ENCODE results near the gene GINS2. TPM values are rescaled to one million over a fixed set of nuclear protein-coding genes. Genes with fewer than 3 reads are reported as not detected.

The GINS2 gene
- total and polyA plus RNA-seq, 2 experiments from 2014 or later = 40.5 to 44.4 TPM

DNA sequence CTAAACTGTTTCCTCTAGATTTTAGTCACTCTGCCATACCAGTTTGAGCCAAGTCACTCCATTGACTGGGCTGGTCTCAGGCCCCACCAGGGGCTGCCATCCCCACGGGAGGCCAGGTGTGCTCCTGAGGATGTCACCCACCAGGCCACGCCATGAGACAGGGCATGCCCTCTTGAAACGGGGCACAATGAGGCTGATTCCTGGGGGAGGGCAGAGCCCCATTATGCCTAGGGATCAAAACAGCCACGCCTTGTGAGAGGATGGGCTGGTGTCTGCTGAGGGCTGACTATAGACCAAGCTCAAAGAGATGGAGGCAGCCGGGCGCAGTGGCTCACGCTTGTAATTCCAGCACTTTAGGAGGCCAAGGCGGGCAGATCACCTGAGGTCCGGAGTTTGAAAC, 21.5 kb downstream of the GINS2 start (continued):
- TF ChIP-seq, protein P1, sequence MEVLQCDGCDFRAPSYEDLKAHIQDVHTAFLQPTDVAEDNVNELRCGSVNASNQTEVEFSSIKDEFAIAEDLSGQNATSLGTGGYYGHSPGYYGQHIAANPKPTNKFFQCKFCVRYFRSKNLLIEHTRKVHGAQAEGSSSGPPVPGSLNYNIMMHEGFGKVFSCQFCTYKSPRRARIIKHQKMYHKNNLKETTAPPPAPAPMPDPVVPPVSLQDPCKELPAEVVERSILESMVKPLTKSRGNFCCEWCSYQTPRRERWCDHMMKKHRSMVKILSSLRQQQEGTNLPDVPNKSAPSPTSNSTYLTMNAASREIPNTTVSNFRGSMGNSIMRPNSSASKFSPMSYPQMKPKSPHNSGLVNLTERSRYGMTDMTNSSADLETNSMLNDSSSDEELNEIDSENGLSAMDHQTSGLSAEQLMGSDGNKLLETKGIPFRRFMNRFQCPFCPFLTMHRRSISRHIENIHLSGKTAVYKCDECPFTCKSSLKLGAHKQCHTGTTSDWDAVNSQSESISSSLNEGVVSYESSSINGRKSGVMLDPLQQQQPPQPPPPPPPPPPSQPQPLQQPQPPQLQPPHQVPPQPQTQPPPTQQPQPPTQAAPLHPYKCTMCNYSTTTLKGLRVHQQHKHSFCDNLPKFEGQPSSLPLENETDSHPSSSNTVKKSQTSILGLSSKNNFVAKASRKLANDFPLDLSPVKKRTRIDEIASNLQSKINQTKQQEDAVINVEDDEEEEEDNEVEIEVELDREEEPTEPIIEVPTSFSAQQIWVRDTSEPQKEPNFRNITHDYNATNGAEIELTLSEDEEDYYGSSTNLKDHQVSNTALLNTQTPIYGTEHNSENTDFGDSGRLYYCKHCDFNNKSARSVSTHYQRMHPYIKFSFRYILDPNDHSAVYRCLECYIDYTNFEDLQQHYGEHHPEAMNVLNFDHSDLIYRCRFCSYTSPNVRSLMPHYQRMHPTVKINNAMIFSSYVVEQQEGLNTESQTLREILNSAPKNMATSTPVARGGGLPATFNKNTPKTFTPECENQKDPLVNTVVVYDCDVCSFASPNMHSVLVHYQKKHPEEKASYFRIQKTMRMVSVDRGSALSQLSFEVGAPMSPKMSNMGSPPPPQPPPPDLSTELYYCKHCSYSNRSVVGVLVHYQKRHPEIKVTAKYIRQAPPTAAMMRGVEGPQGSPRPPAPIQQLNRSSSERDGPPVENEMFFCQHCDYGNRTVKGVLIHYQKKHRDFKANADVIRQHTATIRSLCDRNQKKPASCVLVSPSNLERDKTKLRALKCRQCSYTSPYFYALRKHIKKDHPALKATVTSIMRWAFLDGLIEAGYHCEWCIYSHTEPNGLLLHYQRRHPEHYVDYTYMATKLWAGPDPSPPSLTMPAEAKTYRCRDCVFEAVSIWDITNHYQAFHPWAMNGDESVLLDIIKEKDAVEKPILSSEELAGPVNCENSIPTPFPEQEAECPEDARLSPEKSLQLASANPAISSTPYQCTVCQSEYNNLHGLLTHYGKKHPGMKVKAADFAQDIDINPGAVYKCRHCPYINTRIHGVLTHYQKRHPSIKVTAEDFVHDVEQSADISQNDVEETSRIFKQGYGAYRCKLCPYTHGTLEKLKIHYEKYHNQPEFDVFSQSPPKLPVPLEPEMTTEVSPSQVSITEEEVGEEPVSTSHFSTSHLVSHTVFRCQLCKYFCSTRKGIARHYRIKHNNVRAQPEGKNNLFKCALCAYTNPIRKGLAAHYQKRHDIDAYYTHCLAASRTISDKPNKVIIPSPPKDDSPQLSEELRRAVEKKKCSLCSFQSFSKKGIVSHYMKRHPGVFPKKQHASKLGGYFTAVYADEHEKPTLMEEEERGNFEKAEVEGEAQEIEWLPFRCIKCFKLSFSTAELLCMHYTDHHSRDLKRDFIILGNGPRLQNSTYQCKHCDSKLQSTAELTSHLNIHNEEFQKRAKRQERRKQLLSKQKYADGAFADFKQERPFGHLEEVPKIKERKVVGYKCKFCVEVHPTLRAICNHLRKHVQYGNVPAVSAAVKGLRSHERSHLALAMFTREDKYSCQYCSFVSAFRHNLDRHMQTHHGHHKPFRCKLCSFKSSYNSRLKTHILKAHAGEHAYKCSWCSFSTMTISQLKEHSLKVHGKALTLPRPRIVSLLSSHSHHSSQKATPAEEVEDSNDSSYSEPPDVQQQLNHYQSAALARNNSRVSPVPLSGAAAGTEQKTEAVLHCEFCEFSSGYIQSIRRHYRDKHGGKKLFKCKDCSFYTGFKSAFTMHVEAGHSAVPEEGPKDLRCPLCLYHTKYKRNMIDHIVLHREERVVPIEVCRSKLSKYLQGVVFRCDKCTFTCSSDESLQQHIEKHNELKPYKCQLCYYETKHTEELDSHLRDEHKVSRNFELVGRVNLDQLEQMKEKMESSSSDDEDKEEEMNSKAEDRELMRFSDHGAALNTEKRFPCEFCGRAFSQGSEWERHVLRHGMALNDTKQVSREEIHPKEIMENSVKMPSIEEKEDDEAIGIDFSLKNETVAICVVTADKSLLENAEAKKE (CRISPR knock-in tag; IDR thresholded peaks at IDR 0.05) = no peak

DNA sequence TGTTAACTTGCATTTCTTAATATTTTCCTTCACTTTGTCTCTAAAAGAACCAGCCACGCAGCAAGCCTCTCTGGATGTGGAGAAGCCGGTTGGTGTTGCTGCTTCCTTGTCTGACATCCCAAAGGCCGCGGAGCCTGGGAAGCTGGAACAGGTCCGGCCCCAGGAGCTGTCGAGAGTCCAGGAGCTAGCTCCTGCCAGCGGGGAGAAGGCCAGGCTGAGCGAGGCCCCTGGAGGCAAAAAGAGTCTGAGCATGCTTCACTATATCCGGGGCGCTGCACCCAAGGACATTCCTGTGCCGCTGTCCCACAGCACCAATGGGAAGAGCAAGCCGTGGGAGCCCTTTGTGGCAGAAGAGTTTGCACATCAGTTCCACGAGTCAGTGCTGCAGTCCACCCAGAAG, 22.8 kb downstream of the GINS2 start:
- Mint-ChIP-seq H3K4me3 (no peak overlapping the region), H3K27ac (no peak overlapping the region), H3K27me3 (ENCODE audit: insufficient read depth, low read depth, poor library complexity) (peaks cover 37% of the 10 kb centered on the region), H3K9me3 (no peaks in the 10 kb centered on the region; the same call in 2 of the 3 replicates), H3K36me3 (ENCODE audit: low read depth) (peaks cover 92% of the 10 kb centered on the region), H3K4me1 (no peaks in the 10 kb centered on the region)
- Histone ChIP-seq H3K9me2 (ENCODE audit: insufficient read depth) (no peaks in the 10 kb centered on the region), H2AFZ (no peak overlapping the region), H3K4me3 (no peak overlapping the region), H3K27ac (ENCODE audit: low read depth) (no peak overlapping the region), H3K79me2 (replicated peaks; ENCODE audit: insufficient read depth) (no peaks in the 10 kb centered on the region; the same call in 1 of the 2 replicates), H3K4me2 (no peak overlapping the region), H3K36me3 (ENCODE audit: insufficient read depth) (peaks cover 42% of the 10 kb centered on the region), H3K27me3 (ENCODE audit: insufficient read depth) (no peaks in the 10 kb centered on the region), H4K20me1 (replicated peaks; ENCODE audit: insufficient read depth) (peaks cover 18% of the 10 kb centered on the region), H3K4me1 (ENCODE audit: insufficient read depth) (no peaks in the 10 kb centered on the region), H3F3A (replicated peaks; ENCODE audit: low read depth) (peaks cover 20% of the 10 kb centered on the region)
- no peak for ATAC-seq
- TF ChIP-seq, protein P2, sequence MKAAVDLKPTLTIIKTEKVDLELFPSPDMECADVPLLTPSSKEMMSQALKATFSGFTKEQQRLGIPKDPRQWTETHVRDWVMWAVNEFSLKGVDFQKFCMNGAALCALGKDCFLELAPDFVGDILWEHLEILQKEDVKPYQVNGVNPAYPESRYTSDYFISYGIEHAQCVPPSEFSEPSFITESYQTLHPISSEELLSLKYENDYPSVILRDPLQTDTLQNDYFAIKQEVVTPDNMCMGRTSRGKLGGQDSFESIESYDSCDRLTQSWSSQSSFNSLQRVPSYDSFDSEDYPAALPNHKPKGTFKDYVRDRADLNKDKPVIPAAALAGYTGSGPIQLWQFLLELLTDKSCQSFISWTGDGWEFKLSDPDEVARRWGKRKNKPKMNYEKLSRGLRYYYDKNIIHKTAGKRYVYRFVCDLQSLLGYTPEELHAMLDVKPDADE (IDR thresholded peaks at IDR 0.05) = no peak
- TF ChIP-seq CREB1 (CRISPR knock-in tag; IDR thresholded peaks at IDR 0.05; ENCODE audit: low read depth) = no peak
- TF ChIP-seq, protein P1 (CRISPR knock-in tag; IDR thresholded peaks at IDR 0.05) = no peak
- DNase-seq (ENCODE audit: low spot score) = no peak
